Ishikawa (cell line): ENCODE measurements around the gene RPS3.

Source experiments
- CEBPB ChIP-seq: IDR thresholded peaks from 2 replicates; pipeline ENCODE4 v1.6.1; 2012
- CREB1 ChIP-seq: IDR thresholded peaks from 2 replicates; pipeline ENCODE4 v1.6.1; 2012; ENCODE audit warnings: low read depth
- EP300 ChIP-seq: IDR thresholded peaks from 2 replicates; pipeline ENCODE4 v1.6.1; 2012; ENCODE audit warnings: borderline replicate concordance
- FOXM1 ChIP-seq: IDR thresholded peaks from 2 replicates; pipeline ENCODE4 v1.6.1; 2012; ENCODE audit warnings: low read depth, borderline replicate concordance
- NFIC ChIP-seq: IDR thresholded peaks from 2 replicates; pipeline ENCODE4 v1.6.1; 2012
- RAD21 ChIP-seq: IDR thresholded peaks from 2 replicates; pipeline ENCODE4 v1.6.1; 2012; ENCODE audit warnings: low read depth
- TAF1 ChIP-seq: IDR thresholded peaks from 2 replicates; pipeline ENCODE4 v1.6.1; 2012; ENCODE audit warnings: low read depth, mild to moderate bottlenecking
- YY1 ChIP-seq: IDR thresholded peaks from 2 replicates; pipeline ENCODE4 v1.6.1; 2012; ENCODE audit warnings: low read depth
- TF ChIP-seq, protein P1 (sequence below): IDR thresholded peaks from 2 replicates; pipeline ENCODE4 v1.6.1; 2012
- TF ChIP-seq, protein P2 (sequence below): IDR thresholded peaks from 2 replicates; pipeline ENCODE4 v1.6.1; 2012; ENCODE audit warnings: low read depth, mild to moderate bottlenecking

DNA sequence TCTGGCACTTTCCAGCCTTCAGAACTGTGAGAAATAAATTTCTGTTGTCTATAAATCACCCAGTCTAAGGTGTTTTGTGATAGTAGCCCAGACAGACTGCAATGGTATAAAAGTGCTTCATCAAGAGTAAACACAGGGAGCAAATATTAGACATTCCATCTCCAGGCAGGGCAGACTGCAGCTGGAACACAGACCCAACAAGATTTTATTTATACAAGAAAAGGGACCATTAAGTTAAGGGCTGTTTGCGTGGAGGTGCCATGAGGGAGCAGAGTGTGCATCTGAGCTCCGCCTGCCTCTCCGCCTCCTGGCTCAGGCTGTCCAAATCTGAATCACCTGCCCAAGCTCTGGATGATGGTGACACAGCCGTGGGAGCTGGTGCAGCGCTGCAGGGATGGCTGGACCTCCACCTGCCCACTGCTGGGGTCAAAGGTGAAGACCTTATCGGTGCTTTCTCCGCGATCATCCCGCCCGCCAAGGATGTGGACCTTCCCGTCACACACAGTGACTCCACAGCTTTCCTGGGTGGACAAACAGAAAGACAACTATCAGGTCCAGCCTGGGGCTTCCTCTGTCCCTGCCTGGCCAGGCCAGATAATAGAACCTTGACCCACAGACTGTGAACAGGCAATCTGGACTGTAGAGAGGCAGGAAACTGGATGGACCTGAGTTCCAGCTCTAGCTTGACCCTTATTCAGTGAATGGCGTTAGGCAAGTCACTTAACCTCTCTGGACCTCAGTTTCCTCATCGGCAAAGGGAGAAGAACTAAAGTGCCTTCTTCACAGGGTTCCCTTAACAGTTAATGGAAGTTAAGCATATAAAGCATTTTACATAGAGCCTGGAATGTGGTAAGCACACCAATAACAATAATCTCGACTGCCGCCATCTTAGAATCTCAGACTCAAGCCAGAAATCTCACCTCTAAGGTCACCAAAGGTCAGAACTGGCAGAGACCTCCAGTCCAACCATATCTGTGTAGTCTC is 23.2 kb downstream of the RPS3 start:
- TF ChIP-seq EP300, result no peak
- no peak for TF ChIP-seq FOXM1
- no peak for TF ChIP-seq YY1
- TF ChIP-seq RAD21, result no peak
- TF ChIP-seq, protein P1, sequence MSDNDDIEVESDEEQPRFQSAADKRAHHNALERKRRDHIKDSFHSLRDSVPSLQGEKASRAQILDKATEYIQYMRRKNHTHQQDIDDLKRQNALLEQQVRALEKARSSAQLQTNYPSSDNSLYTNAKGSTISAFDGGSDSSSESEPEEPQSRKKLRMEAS, result no peak
- TF ChIP-seq NFIC, result no peak
- TF ChIP-seq CEBPB, result no peak
- TF ChIP-seq, protein P2, sequence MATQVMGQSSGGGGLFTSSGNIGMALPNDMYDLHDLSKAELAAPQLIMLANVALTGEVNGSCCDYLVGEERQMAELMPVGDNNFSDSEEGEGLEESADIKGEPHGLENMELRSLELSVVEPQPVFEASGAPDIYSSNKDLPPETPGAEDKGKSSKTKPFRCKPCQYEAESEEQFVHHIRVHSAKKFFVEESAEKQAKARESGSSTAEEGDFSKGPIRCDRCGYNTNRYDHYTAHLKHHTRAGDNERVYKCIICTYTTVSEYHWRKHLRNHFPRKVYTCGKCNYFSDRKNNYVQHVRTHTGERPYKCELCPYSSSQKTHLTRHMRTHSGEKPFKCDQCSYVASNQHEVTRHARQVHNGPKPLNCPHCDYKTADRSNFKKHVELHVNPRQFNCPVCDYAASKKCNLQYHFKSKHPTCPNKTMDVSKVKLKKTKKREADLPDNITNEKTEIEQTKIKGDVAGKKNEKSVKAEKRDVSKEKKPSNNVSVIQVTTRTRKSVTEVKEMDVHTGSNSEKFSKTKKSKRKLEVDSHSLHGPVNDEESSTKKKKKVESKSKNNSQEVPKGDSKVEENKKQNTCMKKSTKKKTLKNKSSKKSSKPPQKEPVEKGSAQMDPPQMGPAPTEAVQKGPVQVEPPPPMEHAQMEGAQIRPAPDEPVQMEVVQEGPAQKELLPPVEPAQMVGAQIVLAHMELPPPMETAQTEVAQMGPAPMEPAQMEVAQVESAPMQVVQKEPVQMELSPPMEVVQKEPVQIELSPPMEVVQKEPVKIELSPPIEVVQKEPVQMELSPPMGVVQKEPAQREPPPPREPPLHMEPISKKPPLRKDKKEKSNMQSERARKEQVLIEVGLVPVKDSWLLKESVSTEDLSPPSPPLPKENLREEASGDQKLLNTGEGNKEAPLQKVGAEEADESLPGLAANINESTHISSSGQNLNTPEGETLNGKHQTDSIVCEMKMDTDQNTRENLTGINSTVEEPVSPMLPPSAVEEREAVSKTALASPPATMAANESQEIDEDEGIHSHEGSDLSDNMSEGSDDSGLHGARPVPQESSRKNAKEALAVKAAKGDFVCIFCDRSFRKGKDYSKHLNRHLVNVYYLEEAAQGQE, result no peak
- TF ChIP-seq TAF1, result no peak
- no peak for TF ChIP-seq CREB1
